SK-MEL-5 (cell line): ENCODE measurements around the gene PIAS4. TPM values are rescaled to one million over a fixed set of nuclear protein-coding genes. Genes with fewer than 3 reads are reported as not detected.
A peak's percentile ranks its signal among the peaks of the same experiment; 100 is the strongest.

ENCODE experiments used
- DNase-seq: peaks from one replicate; pipeline ENCODE4 v3.0.0-alpha.2; 2016; ENCODE audit warnings: low read depth, low spot score
- in situ Hi-C: cut with HindIII; loops from 2 replicates; pipeline ENCODE4 v1.10.0; 2016; ENCODE audit warnings: low sequenced_read_pairs, high pct_unique_total_duplicates, low pct_unique_long_range_greater_than_20kb
- total RNA-seq: library from RNA; depleted of rRNA; stranded (reverse); fragments of >200 nt; shearing (Covaris generic); gene quantifications from 2 replicates; pipeline ENCODE4 v1.2.3, GENCODE V29; 2014

The PIAS4 gene
- total RNA-seq, 1 experiment from 2014 or later, result 20.6 TPM

DNA sequence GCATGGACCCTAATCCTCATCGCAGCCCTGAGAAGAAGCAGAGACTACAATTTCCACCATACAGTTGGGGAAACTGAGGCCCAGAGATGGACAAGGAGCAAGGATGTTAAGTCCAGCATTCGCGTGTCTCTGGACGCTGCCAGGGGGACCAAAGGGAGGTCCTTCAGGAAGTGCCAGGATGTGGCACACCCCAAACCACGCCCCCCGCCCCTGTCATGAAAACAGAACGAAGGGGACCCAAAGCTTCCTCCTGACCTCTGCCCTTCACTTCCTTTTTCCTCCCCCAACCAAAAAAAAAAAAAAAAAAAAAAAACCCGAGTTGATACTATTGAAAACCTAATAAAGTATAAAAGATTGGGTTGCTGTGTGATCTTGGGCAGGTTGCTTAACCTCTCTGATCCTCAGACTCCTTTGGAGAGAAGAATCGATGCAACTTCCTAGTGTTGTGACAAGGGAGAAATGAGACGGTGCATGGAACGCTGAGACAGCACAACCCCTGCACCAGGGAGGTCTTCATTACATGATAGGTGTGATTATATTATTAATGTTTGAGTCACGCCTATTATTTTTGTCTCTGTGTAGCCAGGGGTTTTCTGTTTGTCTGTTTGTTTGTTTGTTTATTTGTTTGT, 61.9 kb downstream of the PIAS4 start:
- in situ Hi-C loops, result no loop called here

DNA sequence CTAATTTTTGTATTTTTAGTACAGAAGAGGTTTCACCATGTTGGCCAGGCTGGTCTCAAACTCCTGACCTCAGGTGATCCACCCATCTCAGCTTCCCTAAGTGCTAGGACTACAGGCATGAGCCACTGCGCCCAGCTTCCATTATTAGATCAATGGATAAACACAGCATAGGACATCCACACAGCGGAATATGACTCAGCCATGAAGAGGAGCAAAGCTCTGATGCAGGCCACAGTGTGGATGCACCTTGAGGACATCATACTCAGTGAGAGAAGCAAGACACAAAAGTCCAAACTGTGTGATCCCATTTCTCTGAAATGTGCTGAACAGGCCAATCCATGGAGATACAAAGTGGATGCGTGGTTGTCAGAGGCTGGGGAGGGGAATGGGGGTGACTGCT, 64.1 kb downstream of the PIAS4 start:
- in situ Hi-C loops, result no loop called here
- no peak for DNase-seq

More for the DNA sequence above, 61.9 kb downstream of the PIAS4 start:
- no peak for DNase-seq

DNA sequence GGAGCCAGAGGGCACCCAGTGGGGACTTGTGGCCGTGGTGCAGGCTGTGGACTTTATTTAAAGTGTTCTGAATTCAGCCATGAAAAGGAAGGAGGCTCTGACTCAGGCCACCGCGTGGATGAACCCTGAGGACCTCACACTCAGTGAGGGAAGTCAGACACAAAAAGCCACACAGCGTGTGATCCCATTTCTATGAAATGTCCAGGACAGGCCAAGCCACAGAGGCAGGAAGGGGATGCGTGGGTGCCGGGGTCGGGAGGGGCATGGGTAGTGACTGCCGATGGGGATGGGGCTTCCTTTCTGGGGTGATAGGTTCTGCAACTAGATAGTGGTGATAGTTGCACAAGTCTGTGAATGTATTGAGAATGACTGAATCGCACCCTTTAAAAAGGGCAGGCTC, 67.8 kb downstream of the PIAS4 start:
- in situ Hi-C loops, result no loop called here
- DNase-seq, result no peak

DNA sequence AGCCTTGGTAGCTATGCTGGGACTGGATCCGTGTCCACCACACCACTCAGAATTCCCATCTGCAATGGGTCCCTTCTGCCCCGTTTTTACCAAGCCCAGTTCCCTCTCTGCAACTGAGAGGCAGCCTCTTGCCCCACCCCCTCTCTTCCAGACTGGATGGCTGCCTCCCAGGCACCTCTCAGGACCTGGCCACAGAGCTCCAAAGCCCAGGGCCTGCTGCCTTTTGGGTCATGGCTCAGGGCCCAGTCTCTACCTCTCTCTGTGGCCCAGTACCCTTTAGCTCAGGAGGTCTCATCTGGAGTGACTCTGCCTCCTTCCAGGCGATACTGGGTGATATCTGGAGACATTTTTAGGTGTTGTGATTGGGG, 69.5 kb downstream of the PIAS4 start:
- no peak for DNase-seq
- in situ Hi-C loops, result no loop called here

DNA sequence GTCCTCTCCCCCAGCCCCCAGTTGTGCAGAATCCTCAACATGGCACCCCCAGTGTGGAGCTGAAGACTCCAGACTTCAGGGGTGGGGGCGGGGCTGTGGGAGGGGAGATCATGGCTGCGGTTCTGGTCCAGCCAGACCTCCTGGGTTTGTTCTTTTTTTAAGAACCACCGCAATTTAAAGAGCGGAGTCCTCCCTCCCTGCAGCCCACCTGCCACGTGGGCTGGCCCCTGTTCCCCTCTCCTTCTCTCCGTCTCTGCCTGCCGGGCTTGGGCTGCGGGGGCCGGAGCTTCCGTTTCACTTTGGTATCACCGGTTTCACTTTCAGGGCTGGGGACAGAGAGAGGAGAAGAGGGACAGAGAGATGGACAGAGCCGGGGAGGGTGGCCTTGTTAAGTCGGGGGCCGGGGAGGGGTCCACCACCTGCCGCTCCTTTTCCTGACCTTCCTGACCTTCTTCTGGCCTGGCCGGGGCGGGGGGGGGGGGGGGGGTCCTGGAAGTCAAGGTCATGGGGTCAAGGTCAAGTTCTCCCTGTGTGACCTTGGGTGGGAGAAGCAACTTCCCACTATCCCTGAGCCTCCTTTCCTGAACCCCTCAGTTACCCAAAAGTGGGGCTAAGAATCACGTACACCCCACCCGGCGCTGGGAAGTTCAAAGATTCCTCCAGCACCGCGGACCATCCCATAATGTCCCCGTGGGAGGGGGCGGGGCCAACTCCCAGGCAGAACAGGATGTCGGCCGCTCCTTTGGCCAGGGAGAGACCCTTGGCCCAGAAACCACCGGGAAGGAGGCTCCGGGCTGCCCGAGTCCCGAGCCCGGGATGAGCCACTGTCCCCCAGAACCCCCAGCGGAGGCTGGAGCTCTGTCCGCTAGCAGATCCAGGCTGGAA, 70.5 kb downstream of the PIAS4 start:
- peak; percentile 44 for DNase-seq
- in situ Hi-C loops, result no loop called here

DNA sequence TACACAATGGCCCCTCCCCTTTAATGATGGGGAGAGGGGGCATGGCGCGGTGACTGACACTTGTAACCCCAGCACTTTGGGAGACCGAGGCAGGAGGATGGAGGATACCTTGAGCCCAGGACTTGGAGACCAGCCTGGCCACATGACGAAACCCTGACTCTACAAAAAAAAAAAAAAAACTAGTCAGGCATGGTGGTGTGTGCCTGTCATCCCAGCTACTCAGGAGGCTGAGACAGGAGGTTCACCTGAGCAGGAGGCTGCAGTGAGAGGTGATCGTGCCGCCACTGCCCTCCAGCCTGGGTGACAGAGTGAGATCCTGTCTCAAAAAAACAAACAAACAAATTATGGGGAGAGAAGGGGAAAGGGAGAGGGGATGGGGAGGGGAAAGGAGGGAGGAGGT, 72.9 kb downstream of the PIAS4 start:
- DNase-seq, result no peak
- in situ Hi-C loops, result no loop called here

DNA sequence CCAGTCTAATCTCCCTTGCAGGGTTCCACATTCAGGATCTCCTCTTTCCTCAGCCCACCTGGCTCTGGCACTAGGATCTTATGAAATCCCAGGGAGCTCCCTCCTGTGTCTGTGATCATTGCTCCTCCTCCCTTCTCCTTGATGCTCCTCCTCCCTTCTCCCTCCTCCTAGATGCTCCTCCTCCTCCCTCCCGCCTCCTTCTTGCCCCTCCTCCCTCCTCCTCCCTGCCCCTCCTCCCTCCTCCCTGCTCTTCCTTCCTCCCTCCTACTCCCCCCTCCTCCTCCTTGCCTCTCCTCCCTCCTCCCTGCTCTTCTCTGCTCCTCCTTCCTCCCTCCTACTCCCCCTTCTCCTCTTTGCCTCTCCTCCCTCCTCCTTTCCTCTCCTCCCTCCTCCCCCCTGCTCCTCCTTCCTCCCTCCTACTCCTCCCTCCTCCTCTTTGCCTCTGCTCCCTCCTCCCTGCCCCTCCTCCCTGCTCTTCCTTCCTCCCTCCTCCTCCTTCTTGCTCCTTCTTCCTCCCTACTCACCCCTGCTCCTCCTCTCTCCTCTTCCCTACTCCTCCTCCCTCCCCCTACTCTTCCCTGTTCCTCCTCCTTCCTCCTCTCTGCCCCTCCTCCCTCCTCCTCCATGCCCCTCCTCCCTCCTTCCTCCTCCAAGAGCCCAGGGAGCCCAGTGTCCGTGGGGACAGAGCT, 74.0 kb downstream of the PIAS4 start:
- no peak for DNase-seq
- in situ Hi-C loops, result no loop called here

DNA sequence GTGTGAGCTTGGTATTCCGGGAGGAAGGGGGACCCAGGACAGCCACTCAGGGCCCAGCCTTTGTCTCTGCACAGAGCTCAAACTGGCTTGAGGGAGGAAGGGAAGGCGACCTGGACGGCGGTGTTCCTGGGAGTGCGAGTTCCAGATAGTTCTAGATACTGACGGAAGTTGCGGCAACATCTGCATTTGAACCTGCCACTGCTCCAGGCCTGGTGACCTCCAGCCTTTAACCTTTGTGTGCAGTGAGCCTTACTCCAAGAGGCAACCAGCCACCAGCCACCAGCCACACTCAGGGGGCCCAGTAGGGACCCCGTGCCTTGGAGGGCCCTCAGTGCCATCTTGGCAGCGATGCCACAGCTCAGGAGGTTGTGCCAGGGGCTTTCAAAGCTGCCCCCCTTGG, 74.6 kb downstream of the PIAS4 start:
- no peak for DNase-seq
- in situ Hi-C loops, result no loop called here

DNA sequence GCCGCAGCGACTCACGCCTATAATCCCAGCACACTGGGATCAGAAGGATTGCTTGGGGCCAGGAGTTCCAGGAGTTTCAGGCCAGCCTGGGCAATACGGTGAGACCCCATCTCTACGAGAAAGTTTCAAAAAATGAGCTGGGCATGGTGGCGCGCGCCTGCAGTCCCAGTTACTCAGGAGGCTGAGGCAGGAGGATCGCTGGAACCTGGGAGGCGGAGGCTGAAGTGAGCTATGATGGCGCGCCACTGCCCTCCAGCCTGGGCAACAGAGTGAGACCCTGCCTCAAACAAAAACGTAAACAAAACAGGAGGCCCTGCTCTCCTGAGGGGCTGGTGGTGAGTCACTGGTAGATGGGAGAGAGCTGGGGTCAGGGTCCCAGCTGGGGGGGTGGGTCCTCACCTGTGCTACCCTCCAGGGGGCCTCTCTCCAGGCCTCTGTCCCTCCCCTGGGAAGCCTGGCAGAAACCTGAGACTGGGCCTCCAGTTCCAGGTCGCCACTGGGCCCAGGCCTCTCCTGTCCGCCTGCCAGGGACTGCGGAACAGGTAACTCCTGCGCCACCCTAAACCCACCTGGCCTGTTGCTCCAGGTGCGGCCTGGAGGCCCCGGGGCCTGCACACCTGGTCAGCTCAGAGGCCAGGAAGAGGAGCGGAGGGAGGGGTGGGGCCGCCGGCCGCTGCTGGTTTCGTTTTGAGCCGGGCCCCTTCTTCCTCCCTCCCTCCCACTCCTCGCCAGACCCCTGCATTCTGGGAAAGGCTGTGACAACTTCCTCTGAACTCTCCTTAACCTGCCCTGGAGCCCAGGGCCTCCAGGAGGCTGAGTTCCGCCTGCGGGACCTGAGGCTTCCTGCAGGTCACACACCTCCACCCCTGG, 76.4 kb downstream of the PIAS4 start:
- in situ Hi-C loops, result no loop called here
- DNase-seq, result no peak

DNA sequence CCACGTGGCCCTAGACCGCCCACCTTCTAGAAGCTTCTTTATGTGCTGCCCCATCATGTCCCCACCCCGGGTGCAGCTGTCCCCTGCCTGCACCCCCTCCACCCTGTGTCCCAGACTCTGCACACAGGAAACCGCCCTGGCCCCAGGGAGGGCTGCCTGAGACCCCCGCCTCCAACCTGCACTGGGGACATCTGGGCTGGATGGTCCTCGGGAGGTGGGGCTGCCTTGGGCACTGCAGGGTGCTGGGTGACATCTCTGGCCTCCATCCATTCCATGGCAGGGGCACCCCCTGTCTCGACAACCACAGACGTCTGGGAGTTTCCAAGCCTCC, 77.0 kb downstream of the PIAS4 start:
- in situ Hi-C loops, result no loop called here
- no peak for DNase-seq

DNA sequence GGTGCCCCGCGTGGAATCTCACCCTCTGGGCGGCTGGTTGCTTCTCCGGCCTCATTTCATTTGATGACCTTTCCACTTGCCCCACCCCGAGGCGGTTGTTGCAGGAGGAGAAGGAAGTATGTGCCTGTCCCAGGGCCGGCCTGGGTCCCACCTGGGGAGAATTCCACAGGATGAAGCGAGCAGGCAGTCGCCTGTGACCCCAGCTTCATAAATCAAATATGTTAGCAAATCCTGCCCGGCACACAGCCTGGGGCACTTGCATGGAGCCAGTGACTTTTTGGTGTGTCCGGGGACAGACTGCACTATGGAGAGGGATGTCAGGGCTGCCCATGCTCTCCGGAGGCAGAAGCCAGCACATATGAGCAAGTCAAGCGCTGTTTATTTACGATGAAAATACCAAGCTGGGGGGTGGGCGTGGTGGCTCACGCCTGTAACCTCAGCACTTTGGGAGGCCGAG, 78.9 kb downstream of the PIAS4 start:
- in situ Hi-C loops, result no loop called here
- no peak for DNase-seq

DNA sequence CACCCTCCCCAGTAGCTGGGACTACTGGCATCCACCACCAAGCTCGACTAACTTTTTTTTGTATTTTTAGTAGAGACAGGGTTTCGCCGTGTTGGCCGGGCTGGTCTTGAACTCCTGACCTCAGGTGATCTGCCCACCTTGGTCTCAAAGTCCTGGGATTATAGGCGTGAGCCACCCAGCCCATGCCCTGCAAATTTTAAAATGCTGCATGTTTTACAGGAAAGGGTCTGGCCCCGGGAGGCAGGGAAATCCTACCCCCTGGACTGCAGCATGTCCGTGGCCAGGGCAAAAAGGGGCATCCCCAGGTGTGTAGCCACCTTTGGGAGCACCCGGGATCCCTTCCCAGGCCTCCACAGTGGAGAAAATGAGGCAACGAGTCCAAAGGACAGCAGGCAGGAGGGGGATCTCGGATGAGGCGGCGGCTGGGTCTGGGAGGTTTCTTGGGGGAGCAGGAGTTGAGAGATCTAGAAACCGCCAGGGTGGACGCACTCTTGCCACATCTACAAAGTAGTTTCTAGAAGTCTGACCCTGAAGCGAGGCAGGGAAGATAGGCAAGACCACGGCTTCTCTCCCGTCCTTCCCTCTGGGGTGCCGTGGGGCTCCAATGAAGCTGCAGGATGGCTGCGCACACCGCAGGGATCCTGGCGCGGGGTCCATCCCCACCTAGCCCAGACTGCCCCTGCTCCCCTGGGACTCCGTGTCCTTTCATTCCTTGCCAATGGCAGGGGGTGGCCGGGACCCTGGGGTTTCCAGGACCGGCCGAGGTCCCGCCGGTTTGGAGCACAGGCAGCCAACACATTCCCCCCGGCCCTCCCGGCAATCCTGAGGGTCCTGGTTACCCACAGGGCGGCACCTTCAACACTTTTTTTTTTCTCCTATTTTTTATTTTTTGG, 80.5 kb downstream of the PIAS4 start:
- in situ Hi-C loops, result no loop called here
- DNase-seq, result no peak

DNA sequence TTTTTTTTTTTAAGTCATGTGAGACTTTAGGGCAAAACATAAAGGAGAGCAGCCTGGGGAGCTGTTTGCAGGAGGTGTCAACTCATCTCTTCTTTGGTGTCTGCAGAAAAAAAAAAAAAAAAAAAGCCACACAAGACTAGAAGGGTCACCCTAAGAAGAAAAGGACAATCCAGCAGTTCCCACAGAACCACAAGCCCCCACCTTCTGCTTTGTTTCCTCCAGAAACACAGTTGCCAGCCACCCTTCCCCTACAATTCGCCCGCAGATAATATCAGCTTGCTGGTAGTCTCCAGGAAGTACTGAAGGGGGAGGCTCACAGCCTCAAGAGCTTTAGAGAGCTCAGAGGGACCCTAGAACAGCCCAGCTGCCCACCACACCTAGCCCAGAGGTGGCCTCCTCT, 81.4 kb downstream of the PIAS4 start:
- in situ Hi-C loops, result no loop called here
- DNase-seq, result no peak
